Pancreas (tissue), 10 donors: ENCODE data around the gene EVPL. TPM values are rescaled to one million over a fixed set of nuclear protein-coding genes. Genes with fewer than 3 reads are reported as not detected.

Source experiments
- ATAC-seq, 4 donors: fragments of 200-7000 bp; cut with Tn5 transposase; one replicate each; pipeline versions ENCODE4 v1.8.0 to v1.9.1; 2020; ENCODE audit warnings: mild to moderate bottlenecking in 4 of 4, moderate library complexity in 4 of 4
- DNase-seq, 6 donors: peaks; one replicate each; pipeline ENCODE4 v3.0.0-alpha.2; 2020
- FAIRE-seq: peaks from 2 replicates; lab custom pipeline; 2012; peaks lifted over from hg19 to GRCh38; lab: Jason Lieb, UNC
- H3K27ac ChIP-seq, 4 donors: fragments of 200-600 bp; sonication (generic); 1 replicate in 3 of 4; 2 replicates in 1 of 4; pipeline versions ENCODE4 v1.5.0 to v1.8.0; 2020
- H3K27me3 ChIP-seq, 4 donors: fragments of 200-600 bp; one replicate each; pipeline ENCODE4 v1.8.0; 2021
- H3K36me3 ChIP-seq, 3 donors: fragments of 200-600 bp; sonication (generic) in 1 of 3; one replicate each; pipeline versions ENCODE4 v1.5.0 to v1.8.0; 2020 to 2021
- H3K4me1 ChIP-seq, 3 donors: fragments of 200-600 bp; one replicate each; pipeline ENCODE4 v1.8.0; 2021
- H3K4me3 ChIP-seq, 4 donors: fragments of 200-600 bp; sonication (generic) in 2 of 4; one replicate each; pipeline versions ENCODE4 v1.5.0 to v1.8.0; 2020 to 2021
- H3K9me3 ChIP-seq, 4 donors: fragments of 200-600 bp; one replicate each; pipeline ENCODE4 v1.8.0; 2021
- CTCF ChIP-seq, 4 donors: fragments of 200-600 bp; sonication (generic) in 3 of 4; IDR thresholded peaks; one replicate each; pipeline versions ENCODE4 v1.5.0 to v1.8.0; 2021; ENCODE audit warnings: antibody characterized with exemption in 4 of 4
- WGBS, 2 donors: extraction: QIAGEN DNeasy Blood & Tissue Kit; methylation state at CpG; one replicate each; pipeline ENCODE4 v1.1.7; 2013; 5-methylcytosine and 5-hydroxymethylcytosine counted together
- intact Hi-C, 3 donors: fragments of 100-400 bp; cut with DNase I; formaldehyde crosslinking; loops; one replicate each; pipeline versions ENCODE4 v1.11.1 to v1.14.2; 2022
- polyA plus RNA-seq, 2 donors: library from polyadenylated mRNA; stranded (reverse); fragments of 200-250 nt; gene quantifications; one replicate each; pipeline ENCODE4 v1.2.3, GENCODE V29; 2013
- total RNA-seq, 6 donors: library from RNA; stranded (reverse); fragmentation: NEBNext Ultra II Directional in 4 of 6; extraction: Animal tissue kit (Norgen Biotek cat#: 25700) in 4 of 6; gene quantifications; one replicate each; pipeline versions ENCODE4 v1.2.1 to v1.2.4, GENCODE V29; 2021 to 2023
- donor health status: healthy with polysubstance abuse.
- donor health status: DM: no; HTN: no; CAD: no; lungs with moderate emphysema.
- donor health status: DM: no; HTN: no; CAD: no.
- donor health status: control.
- donor health status: control.
- donor health status: Bipolar disorder and iron deficiency.
- donor health status: DM: yes; HTN: yes; CAD: no.
- donor health status: DM: no; HTN: no; CAD: no.
- donor health status: DM: no; HTN: no; CAD: no.
- donor health status: DM: yes; HTN: yes; CAD: no.

The EVPL gene
- total and polyA plus RNA-seq, 8 donors: 1.3 to 14.6 (median 3.3) TPM

- DNase-seq: no peak
- Histone ChIP-seq H3K4me3 (no peak overlapping the region), H3K27ac (peak overlapping the region in 1 of 4 donors; percentile 13), H3K36me3 (peaks cover 0 to 1% (median 0%) of the 10 kb centered on the region in 3 donors), H3K9me3 (no peaks in the 10 kb centered on the region), H3K4me1 (peaks cover 0 to 8% (median 0%) of the 10 kb centered on the region in 3 donors), H3K27me3 (no peaks in the 10 kb centered on the region)
- WGBS, 2 donors: 33 to 34% methylated on average over 5 of the region's 5 CpGs
- FAIRE-seq: no peak
- TF ChIP-seq CTCF (IDR thresholded peaks at IDR 0.05): no peak
- ATAC-seq: peak; percentile 45 to 83 (median 67)
- intact Hi-C loops: no loop called here
Measured at GRCh38 chr17:76032780-76033108, 5.6 kb upstream of the EVPL start.

- 45 to 59% methylated on average over 20 of the region's 20 CpGs for WGBS, 2 donors
- peak in 3 of 6 donors; percentile 36 to 78 (median 44) for DNase-seq
- peak; percentile 59 to 73 (median 70) for ATAC-seq
- intact Hi-C loops: no loop called here
- no peak for FAIRE-seq
- TF ChIP-seq CTCF (IDR thresholded peaks at IDR 0.05): peak in 1 of 4 donors; percentile 17
- H3K27ac ChIP-seq: peak overlapping the region in 1 of 4 donors; percentile 13
- peaks cover 0 to 8% (median 0%) of the 10 kb centered on the region in 3 donors for H3K4me1 ChIP-seq
- no peak overlapping the region for H3K4me3 ChIP-seq
- no peaks in the 10 kb centered on the region for H3K27me3 ChIP-seq
- H3K36me3 ChIP-seq: no peaks in the 10 kb centered on the region
- H3K9me3 ChIP-seq: no peaks in the 10 kb centered on the region
Measured at GRCh38 chr17:76032073-76032779, 5.1 kb upstream of the EVPL start.

GRCh38 chr17:76026714-76027158 lies 370 bp downstream of the EVPL start:
- intact Hi-C loops: no loop called here
- no peak for FAIRE-seq
- 35 to 46% methylated on average over 11 to 15 of the region's 15 CpGs for WGBS, 2 donors

GRCh38 chr17:76025294-76025693 lies 1.8 kb downstream of the EVPL start:
- H3K4me3 ChIP-seq: no peak overlapping the region
- 83 to 86% methylated on average over 12 of the region's 12 CpGs for WGBS, 2 donors
- no peaks in the 10 kb centered on the region for H3K36me3 ChIP-seq
- intact Hi-C loops: no loop called here
- DNase-seq (peak in 1 of 6 donors; percentile 65), FAIRE-seq (no peak), ATAC-seq (no peak)
- no peaks in the 10 kb centered on the region for H3K9me3 ChIP-seq
- no peak overlapping the region for H3K27ac ChIP-seq
- no peaks in the 10 kb centered on the region for H3K4me1 ChIP-seq
- no peaks in the 10 kb centered on the region for H3K27me3 ChIP-seq
- TF ChIP-seq CTCF (IDR thresholded peaks at IDR 0.05): no peak

More at GRCh38 chr17:76026714-76027158, 370 bp downstream of the EVPL start:
- Histone ChIP-seq H3K9me3 (no peaks in the 10 kb centered on the region), H3K27ac (peak overlapping the region in 2 of 4 donors; percentile 44 to 50), H3K27me3 (no peaks in the 10 kb centered on the region), H3K4me1 (no peaks in the 10 kb centered on the region), H3K4me3 (peak overlapping the region in 2 of 4 donors; percentile 11 to 46), H3K36me3 (no peaks in the 10 kb centered on the region)
- DNase-seq: peak in 2 of 6 donors; percentile 55 to 73
- no peak for TF ChIP-seq CTCF (IDR thresholded peaks at IDR 0.05)
- ATAC-seq: peak; percentile 43 to 80 (median 62)

GRCh38 chr17:76024353-76024752 lies 2.8 kb downstream of the EVPL start:
- no peak for TF ChIP-seq CTCF (IDR thresholded peaks at IDR 0.05)
- DNase-seq (no peak), FAIRE-seq (no peak), ATAC-seq (no peak)
- Histone ChIP-seq H3K36me3 (no peaks in the 10 kb centered on the region), H3K27me3 (no peaks in the 10 kb centered on the region), H3K9me3 (no peaks in the 10 kb centered on the region), H3K4me1 (no peaks in the 10 kb centered on the region), H3K4me3 (no peak overlapping the region), H3K27ac (no peak overlapping the region)
- 85 to 87% methylated on average over 9 of the region's 9 CpGs for WGBS, 2 donors
- intact Hi-C loops: no loop called here
